ENCODE results near the gene C11orf68.
A peak's percentile ranks its signal among the peaks of the same experiment; 100 is the strongest.

DNA sequence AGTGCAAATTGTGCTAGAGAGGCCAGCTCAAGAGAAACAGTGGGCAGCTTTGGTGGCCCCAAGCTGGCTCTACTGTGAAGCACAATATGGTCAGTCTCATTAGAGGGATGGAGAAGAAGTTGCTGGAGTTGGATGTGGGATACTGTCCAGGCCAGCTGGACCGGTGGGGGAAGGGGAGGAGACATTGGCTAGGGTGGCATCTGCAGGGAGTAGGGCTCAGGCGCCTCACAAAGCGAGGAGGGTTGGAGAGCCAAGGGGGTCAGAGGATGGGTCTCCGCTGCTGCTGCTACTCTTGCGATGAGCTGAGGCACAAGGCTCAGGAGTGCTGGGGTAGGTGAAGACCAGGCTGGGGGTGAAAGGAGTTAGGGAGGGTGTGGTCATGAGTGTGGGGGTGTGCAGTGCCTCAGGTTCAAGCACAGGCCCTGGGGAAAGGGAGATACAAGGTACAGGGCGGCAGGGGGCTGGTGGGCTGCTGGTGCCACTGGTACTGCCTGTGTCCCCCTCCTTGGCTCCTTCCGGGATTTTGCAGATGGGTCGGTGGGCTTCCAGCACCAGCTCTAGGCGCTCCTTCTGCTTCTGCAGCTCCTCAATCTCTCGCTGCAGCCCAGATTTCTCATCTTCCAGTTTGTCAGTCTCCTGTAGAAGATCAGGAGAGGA, 26.1 kb downstream of the C11orf68 start:
- TF ChIP-seq GABPA (IDR thresholded peaks at IDR 0.05; ENCODE audit: low read depth) (no peak), POLR2AphosphoS5 (IDR thresholded peaks at IDR 0.05; ENCODE audit: low read depth) (peak; percentile 57; the same call in 1 of the 2 replicates)
- TF ChIP-seq, protein P1, sequence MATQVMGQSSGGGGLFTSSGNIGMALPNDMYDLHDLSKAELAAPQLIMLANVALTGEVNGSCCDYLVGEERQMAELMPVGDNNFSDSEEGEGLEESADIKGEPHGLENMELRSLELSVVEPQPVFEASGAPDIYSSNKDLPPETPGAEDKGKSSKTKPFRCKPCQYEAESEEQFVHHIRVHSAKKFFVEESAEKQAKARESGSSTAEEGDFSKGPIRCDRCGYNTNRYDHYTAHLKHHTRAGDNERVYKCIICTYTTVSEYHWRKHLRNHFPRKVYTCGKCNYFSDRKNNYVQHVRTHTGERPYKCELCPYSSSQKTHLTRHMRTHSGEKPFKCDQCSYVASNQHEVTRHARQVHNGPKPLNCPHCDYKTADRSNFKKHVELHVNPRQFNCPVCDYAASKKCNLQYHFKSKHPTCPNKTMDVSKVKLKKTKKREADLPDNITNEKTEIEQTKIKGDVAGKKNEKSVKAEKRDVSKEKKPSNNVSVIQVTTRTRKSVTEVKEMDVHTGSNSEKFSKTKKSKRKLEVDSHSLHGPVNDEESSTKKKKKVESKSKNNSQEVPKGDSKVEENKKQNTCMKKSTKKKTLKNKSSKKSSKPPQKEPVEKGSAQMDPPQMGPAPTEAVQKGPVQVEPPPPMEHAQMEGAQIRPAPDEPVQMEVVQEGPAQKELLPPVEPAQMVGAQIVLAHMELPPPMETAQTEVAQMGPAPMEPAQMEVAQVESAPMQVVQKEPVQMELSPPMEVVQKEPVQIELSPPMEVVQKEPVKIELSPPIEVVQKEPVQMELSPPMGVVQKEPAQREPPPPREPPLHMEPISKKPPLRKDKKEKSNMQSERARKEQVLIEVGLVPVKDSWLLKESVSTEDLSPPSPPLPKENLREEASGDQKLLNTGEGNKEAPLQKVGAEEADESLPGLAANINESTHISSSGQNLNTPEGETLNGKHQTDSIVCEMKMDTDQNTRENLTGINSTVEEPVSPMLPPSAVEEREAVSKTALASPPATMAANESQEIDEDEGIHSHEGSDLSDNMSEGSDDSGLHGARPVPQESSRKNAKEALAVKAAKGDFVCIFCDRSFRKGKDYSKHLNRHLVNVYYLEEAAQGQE (IDR thresholded peaks at IDR 0.05; ENCODE audit: insufficient replicate concordance, low read depth): no peak

All from HL-60 (cell line).